GM12892 (cell line): ENCODE data around the gene PPIH.
"Not testable (repeated sequence)": the region's sequence is repeated elsewhere in the genome, so short reads cannot be mapped to it uniquely, and the experiment has no call there.

Source experiments
- DNase-seq: peaks from one replicate; pipeline ENCODE4 v3.0.0; 2011; ENCODE audit not compliant: insufficient read length
- FAIRE-seq: peaks from 2 replicates; lab custom pipeline; 2011; peaks lifted over from hg19 to GRCh38; lab: Jason Lieb, UNC
- POLR2A ChIP-seq: IDR thresholded peaks from 2 replicates; pipeline ENCODE4 v1.6.1; 2011; ENCODE audit warnings: low read depth, low read length, control low read depth
- POLR2AphosphoS5 ChIP-seq: IDR thresholded peaks from 2 replicates; pipeline ENCODE4 v1.6.1; 2011; ENCODE audit warnings: low read depth, low read length, control low read depth
- TAF1 ChIP-seq: IDR thresholded peaks from 2 replicates; pipeline ENCODE4 v1.6.1; 2011; ENCODE audit warnings: low read depth, mild to moderate bottlenecking, control low read depth, low read length, borderline replicate concordance

PPIH gene

GRCh38 chr1:42674214-42674613 is 16.0 kb downstream of the PPIH start:
- DNase-seq (no peak), FAIRE-seq (no peak)
- TF ChIP-seq POLR2AphosphoS5 (no peak), POLR2A (no peak), TAF1 (no peak)

- no peak for TF ChIP-seq POLR2AphosphoS5
- no peak for TF ChIP-seq POLR2A
- TF ChIP-seq TAF1, result no peak
- DNase-seq (no peak), FAIRE-seq (no peak)
Measured at GRCh38 chr1:42674682-42675081, 16.5 kb downstream of the PPIH start.

GRCh38 chr1:42675467-42675866 is 17.2 kb downstream of the PPIH start:
- FAIRE-seq (no peak), DNase-seq (no peak)
- no peak for TF ChIP-seq TAF1
- no peak for TF ChIP-seq POLR2A
- no peak for TF ChIP-seq POLR2AphosphoS5

- FAIRE-seq, result no peak
- DNase-seq, result no peak
- TF ChIP-seq TAF1 (no peak), POLR2A (no peak), POLR2AphosphoS5 (no peak)
Measured at GRCh38 chr1:42676534-42677087, 18.4 kb downstream of the PPIH start.

GRCh38 chr1:42679364-42679983 is 21.3 kb downstream of the PPIH start:
- DNase-seq, result no peak
- TF ChIP-seq POLR2A (no peak), TAF1 (no peak), POLR2AphosphoS5 (no peak)
- no peak for FAIRE-seq

GRCh38 chr1:42680055-42680454 is 21.8 kb downstream of the PPIH start:
- no peak for DNase-seq
- TF ChIP-seq POLR2AphosphoS5 (no peak), POLR2A (no peak), TAF1 (no peak)
- FAIRE-seq, result no peak

GRCh38 chr1:42680921-42681683 is 22.9 kb downstream of the PPIH start:
- peak; percentile 12; the same call in 1 of the 2 replicates for TF ChIP-seq POLR2A
- TF ChIP-seq POLR2AphosphoS5, result no peak
- DNase-seq (no peak), FAIRE-seq (no peak)

GRCh38 chr1:42681741-42682483 is 23.7 kb downstream of the PPIH start, which contains the start of gene YBX1:
TSS of gene YBX1 (plus strand) at chr1:42682418. CDS start at chr1:42682566, 148 bp downstream.
- DNase-seq (peak; percentile 84), FAIRE-seq (peak; percentile 89)
- TF ChIP-seq TAF1 (no peak; the same call in none of the 2 replicates), POLR2A (peak; percentile 85), POLR2AphosphoS5 (peak; percentile 84)

- not testable (repeated sequence) for FAIRE-seq
Measured at GRCh38 chr1:42682484-42682738, 24.2 kb downstream of the PPIH start.

GRCh38 chr1:42682739-42683531 is 24.7 kb downstream of the PPIH start:
- TF ChIP-seq POLR2AphosphoS5, result peak; percentile 70
- TF ChIP-seq POLR2A, result peak; percentile 83
- no peak for TF ChIP-seq TAF1
- FAIRE-seq (no peak), DNase-seq (peak; percentile 56)

More at GRCh38 chr1:42682484-42682738, 24.2 kb downstream of the PPIH start:
- not testable (repeated sequence) for DNase-seq

- FAIRE-seq, result peak; percentile 83
- no peak; the same call in 1 of the 2 replicates for TF ChIP-seq POLR2A
- no peak for TF ChIP-seq POLR2AphosphoS5
- no peak for TF ChIP-seq TAF1
- DNase-seq, result no peak
Measured at GRCh38 chr1:42684139-42684538, 25.9 kb downstream of the PPIH start.
